Breast epithelium (tissue), 4 donors: ENCODE measurements around the gene RBM43. TPM values are rescaled to one million over a fixed set of nuclear protein-coding genes. Genes with fewer than 3 reads are reported as not detected.

Experiments used
- DNase-seq, 2 donors: peaks; one replicate each; pipeline ENCODE4 v3.0.0-alpha.2; 2019; ENCODE audit warnings: low spot score in 2 of 2
- H3K27ac ChIP-seq, 2 donors: fragments of 200-600 bp; sonication (generic) in 1 of 2; one replicate each; pipeline ENCODE4 v1.5.1; 2016 to 2019; ENCODE audit warnings: mild to moderate bottlenecking in 1 of 2
- H3K27me3 ChIP-seq, 2 donors: fragments of 200-600 bp; sonication (generic) in 1 of 2; one replicate each; pipeline versions ENCODE4 v1.5.1 to v1.6.0; 2017 to 2019; ENCODE audit warnings: control low read depth in 1 of 2, mild to moderate bottlenecking in 1 of 2
- H3K36me3 ChIP-seq: fragments of 200-600 bp; one replicate; pipeline ENCODE4 v1.5.1; 2019
- H3K4me1 ChIP-seq, 2 donors: fragments of 200-600 bp; sonication (generic); one replicate each; pipeline ENCODE4 v1.5.1; 2016 to 2019; ENCODE audit warnings: control low read depth in 1 of 2
- H3K4me3 ChIP-seq, 3 donors: fragments of 200-600 bp; sonication (generic); 1 replicate in 2 of 3; 2 replicates in 1 of 3; pipeline ENCODE4 v1.5.1; 2016 to 2019; ENCODE audit warnings: mild to moderate bottlenecking in 3 of 3, moderate library complexity in 2 of 3
- H3K9me3 ChIP-seq, 2 donors: fragments of 200-600 bp; sonication (generic) in 1 of 2; one replicate each; pipeline ENCODE4 v1.5.1; 2016 to 2019; ENCODE audit warnings: control low read depth in 1 of 2
- CTCF ChIP-seq, 3 donors: fragments of 450-650 bp; IDR thresholded peaks; one replicate each; pipeline ENCODE4 v1.5.1; 2016 to 2017; ENCODE audit warnings: antibody characterized with exemption in 3 of 3, mild to moderate bottlenecking in 3 of 3, moderate library complexity in 3 of 3
- POLR2A ChIP-seq: fragments of 450-650 bp; IDR thresholded peaks from one replicate; pipeline ENCODE4 v1.6.1; 2016; ENCODE audit warnings: antibody characterized with exemption, mild to moderate bottlenecking, moderate library complexity
- POLR2AphosphoS5 ChIP-seq, 3 donors: sonication (generic); formaldehyde crosslinking; IDR thresholded peaks; one replicate each; pipeline ENCODE4 v1.6.1; 2017; ENCODE audit warnings: antibody characterized with exemption in 3 of 3
- intact Hi-C: fragments of 100-400 bp; cut with DNase I; formaldehyde crosslinking; loops from one replicate; pipeline ENCODE4 v1.15.1; 2023; ENCODE audit warnings: low total_unique reads
- total RNA-seq, 3 donors: library from RNA; depleted of rRNA; stranded (reverse); fragments of >200 nt; gene quantifications; one replicate each; pipeline ENCODE4 v1.1.0, GENCODE V29; 2016

RBM43 gene
- total RNA-seq, 3 donors from 2014 or later: 4.6 to 6.6 (median 5.0) TPM

DNA sequence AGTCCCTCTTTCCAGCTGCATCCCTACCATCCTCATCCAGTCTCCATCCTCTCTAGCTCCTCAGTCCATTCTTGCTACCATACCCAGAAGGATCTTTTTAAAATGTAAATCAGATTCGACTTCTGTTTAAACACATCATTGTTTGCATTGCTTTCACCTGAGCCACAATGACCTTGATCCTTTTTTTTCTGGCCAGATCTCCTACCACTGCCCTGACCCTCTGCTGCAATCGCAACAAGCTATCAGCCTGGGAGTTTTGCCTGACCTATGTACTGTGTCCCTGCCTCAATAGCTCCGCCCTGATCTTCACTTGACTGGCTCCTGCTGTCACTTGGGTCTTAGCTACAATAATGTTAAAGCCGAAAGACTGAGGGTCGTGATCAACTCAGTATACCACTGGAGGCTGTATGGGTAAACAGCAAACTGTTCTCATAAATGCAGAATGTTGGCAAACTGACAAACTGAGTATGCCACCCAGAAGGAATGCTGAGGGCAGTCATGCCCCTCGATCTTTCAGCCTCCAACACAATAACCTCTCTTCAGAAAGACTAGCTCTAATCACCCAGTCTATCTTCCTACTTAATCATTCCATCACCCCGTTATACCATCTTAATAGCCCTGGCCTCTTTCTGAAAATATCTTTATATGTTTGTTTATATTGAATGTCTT is 2.6 kb upstream of the RBM43 start:
- intact Hi-C loops: no loop called here
- H3K27ac ChIP-seq: no peak overlapping the region
- no peaks in the 10 kb centered on the region for H3K4me1 ChIP-seq
- H3K4me3 ChIP-seq: no peak overlapping the region
- H3K9me3 ChIP-seq: no peaks in the 10 kb centered on the region
- H3K27me3 ChIP-seq: no peaks in the 10 kb centered on the region
- TF ChIP-seq POLR2A: no peak
- no peak for TF ChIP-seq POLR2AphosphoS5 (IDR thresholded peaks at IDR 0.05)
- no peak for TF ChIP-seq CTCF (IDR thresholded peaks at IDR 0.05)
- no peaks in the 10 kb centered on the region for H3K36me3 ChIP-seq
- no peak for DNase-seq

GRCh38 chr2:151262629-151263028 is 966 bp upstream of the RBM43 start:
- DNase-seq: no peak
- no peaks in the 10 kb centered on the region for H3K36me3 ChIP-seq
- TF ChIP-seq POLR2AphosphoS5 (IDR thresholded peaks at IDR 0.05) (no peak), CTCF (IDR thresholded peaks at IDR 0.05) (no peak), POLR2A (no peak)
- no peaks in the 10 kb centered on the region for H3K4me1 ChIP-seq
- intact Hi-C loops: no loop called here
- H3K27me3 ChIP-seq: no peaks in the 10 kb centered on the region
- H3K4me3 ChIP-seq: no peak overlapping the region
- peak overlapping the region in 1 of 2 donors; percentile 96 for H3K27ac ChIP-seq
- no peaks in the 10 kb centered on the region for H3K9me3 ChIP-seq

DNA sequence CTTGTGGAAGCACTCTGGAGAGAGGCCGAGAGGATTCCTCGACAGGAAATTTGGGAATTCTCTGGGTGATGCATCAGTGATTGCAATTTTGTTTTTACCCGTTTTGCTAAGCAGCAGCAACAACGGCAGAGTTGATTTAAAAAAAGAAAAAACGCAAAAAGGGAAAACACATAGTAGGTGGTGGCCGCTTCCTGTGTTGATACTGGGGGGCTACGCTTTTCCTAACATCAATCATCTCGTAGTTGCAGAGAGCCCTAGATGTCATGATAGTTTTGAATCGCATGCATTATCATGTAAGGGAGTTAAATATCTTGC is 271 bp upstream of the RBM43 start:
- H3K4me3 ChIP-seq: peak overlapping the region; percentile 74 to 96 (median 93)
- H3K27ac ChIP-seq: peak overlapping the region; percentile 96
- H3K36me3 ChIP-seq: no peaks in the 10 kb centered on the region
- H3K27me3 ChIP-seq: no peaks in the 10 kb centered on the region
- no peak for TF ChIP-seq POLR2AphosphoS5 (IDR thresholded peaks at IDR 0.05)
- TF ChIP-seq POLR2A: no peak
- no peak for TF ChIP-seq CTCF (IDR thresholded peaks at IDR 0.05)
- intact Hi-C loops: no loop called here
- DNase-seq: no peak
- no peaks in the 10 kb centered on the region for H3K4me1 ChIP-seq
- no peaks in the 10 kb centered on the region for H3K9me3 ChIP-seq

DNA sequence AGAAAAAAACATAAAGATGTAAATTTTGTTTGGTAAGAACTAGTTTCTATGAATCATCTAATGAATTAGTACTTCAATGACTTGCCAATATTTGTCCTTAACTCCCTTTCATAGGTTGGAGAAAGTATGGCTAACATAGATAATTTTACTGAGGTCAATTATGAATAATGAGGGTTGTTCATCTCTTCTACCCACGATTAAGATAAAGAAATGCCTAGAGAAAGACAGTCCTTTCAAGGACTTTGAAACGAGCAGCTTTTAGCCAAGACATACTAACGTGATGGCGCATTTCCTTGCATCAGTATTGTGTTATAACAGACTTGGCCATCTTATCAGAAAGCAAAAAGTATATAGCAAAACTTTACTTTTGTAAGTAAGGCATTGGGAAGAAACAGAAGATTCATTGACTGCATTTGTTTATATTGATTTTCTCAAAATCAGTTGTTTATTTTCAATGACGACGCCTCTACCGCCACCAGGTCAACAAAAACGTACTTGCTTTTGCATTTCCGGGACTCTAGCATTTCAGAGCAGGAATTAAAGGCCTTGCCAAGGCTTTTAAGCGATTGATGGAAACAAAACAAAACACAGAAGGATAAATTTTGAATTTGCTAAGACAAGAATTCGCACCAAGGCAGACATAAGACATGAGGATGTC is 961 bp downstream of the RBM43 start:
- no peaks in the 10 kb centered on the region for H3K4me1 ChIP-seq
- H3K4me3 ChIP-seq: peak overlapping the region; percentile 74 to 96 (median 93)
- H3K27ac ChIP-seq: peak overlapping the region; percentile 96
- intact Hi-C loops: no loop called here
- TF ChIP-seq POLR2A: no peak
- TF ChIP-seq POLR2AphosphoS5 (IDR thresholded peaks at IDR 0.05): no peak
- no peak for TF ChIP-seq CTCF (IDR thresholded peaks at IDR 0.05)
- DNase-seq: no peak
- H3K36me3 ChIP-seq: no peaks in the 10 kb centered on the region
- H3K9me3 ChIP-seq: no peaks in the 10 kb centered on the region
- no peaks in the 10 kb centered on the region for H3K27me3 ChIP-seq

DNA sequence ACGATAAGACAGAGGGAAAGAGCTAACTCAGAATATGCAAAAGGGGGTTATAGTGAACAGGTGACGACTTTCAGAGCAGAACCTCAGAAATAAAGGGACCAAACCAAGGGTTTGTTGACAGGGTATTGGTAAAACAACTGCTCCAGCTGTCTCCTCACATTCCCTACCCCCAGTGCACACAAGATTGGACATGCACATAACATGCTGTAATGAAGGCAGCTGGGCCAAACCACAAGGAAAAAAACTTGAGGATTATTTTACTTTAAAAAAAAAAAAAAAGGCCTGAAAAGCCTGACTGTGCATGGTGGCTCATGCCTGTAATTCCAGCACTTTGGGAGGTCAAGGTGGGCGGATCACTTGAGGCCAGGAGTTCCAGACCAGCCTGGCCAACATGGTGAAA is 3.5 kb downstream of the RBM43 start:
- no peaks in the 10 kb centered on the region for H3K36me3 ChIP-seq
- H3K27me3 ChIP-seq: no peaks in the 10 kb centered on the region
- TF ChIP-seq POLR2A: no peak
- TF ChIP-seq POLR2AphosphoS5 (IDR thresholded peaks at IDR 0.05): no peak
- no peak for TF ChIP-seq CTCF (IDR thresholded peaks at IDR 0.05)
- H3K27ac ChIP-seq: no peak overlapping the region
- peak in 1 of 2 donors; percentile 37 for DNase-seq
- H3K4me1 ChIP-seq: no peaks in the 10 kb centered on the region
- H3K4me3 ChIP-seq: no peak overlapping the region
- H3K9me3 ChIP-seq: no peaks in the 10 kb centered on the region
- intact Hi-C loops: no loop called here
